HL-60 (cell line): ENCODE measurements around the gene ANKRD53.

Experiments
- DNase-seq, 2 experiments: peaks; one replicate each; pipeline ENCODE4 v3.0.0-alpha.2; 2010 to 2020; ENCODE audit warnings: low read depth in 1 of 2, low spot score in 1 of 2
- H3K27ac ChIP-seq: fragments of 250-450 bp; sonication (Bioruptor Pico); replicated peaks from 2 replicates; pipeline ENCODE4 v1.5.1; 2020; ENCODE audit warnings: mild to moderate bottlenecking, moderate library complexity
- H3K27me3 ChIP-seq: fragments of 250-450 bp; sonication (Bioruptor Pico); 2 replicates; pipeline ENCODE4 v1.5.1; 2021; ENCODE audit warnings: mild to moderate bottlenecking, moderate library complexity; ENCODE audit not compliant: insufficient read depth, poor library complexity, severe bottlenecking
- H3K4me3 ChIP-seq: replicated peaks from 2 replicates; pipeline ENCODE4 v1.5.1; 2011; ENCODE audit warnings: mild to moderate bottlenecking, control low read depth, low read length; ENCODE audit not compliant: insufficient read depth
- GABPA ChIP-seq: IDR thresholded peaks from 2 replicates; pipeline ENCODE4 v1.6.1; 2012; ENCODE audit warnings: low read depth
- POLR2AphosphoS5 ChIP-seq: IDR thresholded peaks from 2 replicates; pipeline ENCODE4 v1.6.1; 2012; ENCODE audit warnings: low read depth
- SPI1 ChIP-seq: IDR thresholded peaks from 2 replicates; pipeline ENCODE4 v1.6.1; 2012; ENCODE audit warnings: low read depth, mild to moderate bottlenecking, borderline replicate concordance
- TF ChIP-seq, protein P1 (sequence below): IDR thresholded peaks from 2 replicates; pipeline ENCODE4 v1.6.1; 2012; ENCODE audit warnings: low read depth; ENCODE audit not compliant: insufficient replicate concordance
- TF ChIP-seq, protein P2 (sequence below): IDR thresholded peaks from one replicate; pipeline ENCODE4 v1.5.1; 2011; ENCODE audit warnings: low read length, control low read depth, inconsistent platforms; ENCODE audit not compliant: insufficient read depth

Gene ANKRD53

DNA sequence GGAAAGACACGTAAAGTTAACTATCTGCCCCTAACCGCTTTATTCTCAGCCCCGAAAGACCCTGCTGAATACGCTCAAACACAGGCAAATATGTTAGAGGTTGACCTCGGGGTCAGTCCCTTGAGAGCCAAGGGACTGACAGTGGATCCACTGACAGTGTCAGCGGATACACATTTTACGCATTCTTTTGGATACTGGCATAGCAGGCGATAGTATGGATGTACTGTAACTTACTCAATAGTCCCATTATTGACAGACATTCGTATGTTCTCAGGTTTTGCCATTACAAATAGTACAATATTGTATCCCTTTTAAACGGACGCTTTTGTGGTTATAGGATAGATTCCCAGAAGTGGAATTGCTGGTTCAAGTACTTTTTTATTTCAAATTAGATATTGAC, 29.3 kb upstream of the ANKRD53 start:
- DNase-seq, result no peak

GRCh38 chr2:70954886-70955285, 23.5 kb upstream of the ANKRD53 start:
- Histone ChIP-seq H3K4me3 (no peak overlapping the region), H3K27ac (no peak overlapping the region), H3K27me3 (peaks cover 25% of the 10 kb centered on the region)
- TF ChIP-seq, protein P1, sequence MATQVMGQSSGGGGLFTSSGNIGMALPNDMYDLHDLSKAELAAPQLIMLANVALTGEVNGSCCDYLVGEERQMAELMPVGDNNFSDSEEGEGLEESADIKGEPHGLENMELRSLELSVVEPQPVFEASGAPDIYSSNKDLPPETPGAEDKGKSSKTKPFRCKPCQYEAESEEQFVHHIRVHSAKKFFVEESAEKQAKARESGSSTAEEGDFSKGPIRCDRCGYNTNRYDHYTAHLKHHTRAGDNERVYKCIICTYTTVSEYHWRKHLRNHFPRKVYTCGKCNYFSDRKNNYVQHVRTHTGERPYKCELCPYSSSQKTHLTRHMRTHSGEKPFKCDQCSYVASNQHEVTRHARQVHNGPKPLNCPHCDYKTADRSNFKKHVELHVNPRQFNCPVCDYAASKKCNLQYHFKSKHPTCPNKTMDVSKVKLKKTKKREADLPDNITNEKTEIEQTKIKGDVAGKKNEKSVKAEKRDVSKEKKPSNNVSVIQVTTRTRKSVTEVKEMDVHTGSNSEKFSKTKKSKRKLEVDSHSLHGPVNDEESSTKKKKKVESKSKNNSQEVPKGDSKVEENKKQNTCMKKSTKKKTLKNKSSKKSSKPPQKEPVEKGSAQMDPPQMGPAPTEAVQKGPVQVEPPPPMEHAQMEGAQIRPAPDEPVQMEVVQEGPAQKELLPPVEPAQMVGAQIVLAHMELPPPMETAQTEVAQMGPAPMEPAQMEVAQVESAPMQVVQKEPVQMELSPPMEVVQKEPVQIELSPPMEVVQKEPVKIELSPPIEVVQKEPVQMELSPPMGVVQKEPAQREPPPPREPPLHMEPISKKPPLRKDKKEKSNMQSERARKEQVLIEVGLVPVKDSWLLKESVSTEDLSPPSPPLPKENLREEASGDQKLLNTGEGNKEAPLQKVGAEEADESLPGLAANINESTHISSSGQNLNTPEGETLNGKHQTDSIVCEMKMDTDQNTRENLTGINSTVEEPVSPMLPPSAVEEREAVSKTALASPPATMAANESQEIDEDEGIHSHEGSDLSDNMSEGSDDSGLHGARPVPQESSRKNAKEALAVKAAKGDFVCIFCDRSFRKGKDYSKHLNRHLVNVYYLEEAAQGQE, result no peak
- TF ChIP-seq GABPA (no peak), POLR2AphosphoS5 (no peak), SPI1 (no peak)
- TF ChIP-seq, protein P2, sequence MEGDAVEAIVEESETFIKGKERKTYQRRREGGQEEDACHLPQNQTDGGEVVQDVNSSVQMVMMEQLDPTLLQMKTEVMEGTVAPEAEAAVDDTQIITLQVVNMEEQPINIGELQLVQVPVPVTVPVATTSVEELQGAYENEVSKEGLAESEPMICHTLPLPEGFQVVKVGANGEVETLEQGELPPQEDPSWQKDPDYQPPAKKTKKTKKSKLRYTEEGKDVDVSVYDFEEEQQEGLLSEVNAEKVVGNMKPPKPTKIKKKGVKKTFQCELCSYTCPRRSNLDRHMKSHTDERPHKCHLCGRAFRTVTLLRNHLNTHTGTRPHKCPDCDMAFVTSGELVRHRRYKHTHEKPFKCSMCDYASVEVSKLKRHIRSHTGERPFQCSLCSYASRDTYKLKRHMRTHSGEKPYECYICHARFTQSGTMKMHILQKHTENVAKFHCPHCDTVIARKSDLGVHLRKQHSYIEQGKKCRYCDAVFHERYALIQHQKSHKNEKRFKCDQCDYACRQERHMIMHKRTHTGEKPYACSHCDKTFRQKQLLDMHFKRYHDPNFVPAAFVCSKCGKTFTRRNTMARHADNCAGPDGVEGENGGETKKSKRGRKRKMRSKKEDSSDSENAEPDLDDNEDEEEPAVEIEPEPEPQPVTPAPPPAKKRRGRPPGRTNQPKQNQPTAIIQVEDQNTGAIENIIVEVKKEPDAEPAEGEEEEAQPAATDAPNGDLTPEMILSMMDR, result no peak
- DNase-seq, result no peak

More for the DNA sequence above, 29.3 kb upstream of the ANKRD53 start:
- no peak overlapping the region for H3K4me3 ChIP-seq
- H3K27ac ChIP-seq, result no peak overlapping the region
- no peak for TF ChIP-seq POLR2AphosphoS5
- no peak for TF ChIP-seq SPI1
- TF ChIP-seq, protein P2, result no peak
- TF ChIP-seq, protein P1, result no peak
- TF ChIP-seq GABPA, result no peak
- peaks cover 30% of the 10 kb centered on the region for H3K27me3 ChIP-seq

DNA sequence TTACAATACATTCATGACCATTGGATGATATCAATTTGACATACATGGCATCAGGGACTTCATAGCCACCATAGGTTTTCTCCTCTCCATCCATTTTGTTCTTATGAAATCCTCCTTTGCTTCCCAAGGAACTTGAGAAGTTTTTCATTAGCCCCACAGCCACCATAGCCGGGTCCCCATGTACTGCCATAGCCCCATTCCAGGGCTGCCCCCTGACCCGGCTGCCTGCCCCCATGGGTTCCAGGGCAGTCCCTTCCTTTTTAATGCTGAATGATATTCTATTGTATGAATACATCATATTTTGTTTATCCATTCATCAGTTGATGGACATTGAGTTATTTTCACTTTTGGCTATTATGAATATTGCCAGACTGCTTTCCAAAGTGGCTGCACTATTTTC, 22.3 kb upstream of the ANKRD53 start:
- Histone ChIP-seq H3K27me3 (peaks cover 22% of the 10 kb centered on the region), H3K4me3 (no peak overlapping the region), H3K27ac (no peak overlapping the region)
- TF ChIP-seq GABPA (no peak), SPI1 (no peak), POLR2AphosphoS5 (no peak)
- TF ChIP-seq, protein P1, result no peak
- TF ChIP-seq, protein P2, result no peak
- no peak for DNase-seq
